SK-N-SH treated with all-trans-retinoic acid at 6 μM for 48 hours (cell line): ENCODE data around the gene USHBP1.

Experiments
- ARNTL ChIP-seq: fragments of 450-650 bp; formaldehyde crosslinking; IDR thresholded peaks from 2 replicates; pipeline ENCODE4 v1.5.0; 2020; ENCODE audit warnings: low read depth, mild to moderate bottlenecking, moderate library complexity, borderline replicate concordance
- ESRRG ChIP-seq: fragments of 250-450 bp; sonication (Bioruptor Pico); IDR thresholded peaks from 2 replicates; pipeline ENCODE4 v1.6.1; 2021; ENCODE audit warnings: mild to moderate bottlenecking
- OSR1 ChIP-seq: fragments of 250-450 bp; sonication (Bioruptor Pico); IDR thresholded peaks from 2 replicates; pipeline ENCODE4 v1.8.0; 2022; ENCODE audit warnings: moderate library complexity, mild to moderate bottlenecking, inconsistent platforms
- TCF4 ChIP-seq: fragments of 250-450 bp; sonication (Bioruptor Pico); IDR thresholded peaks from 2 replicates; pipeline ENCODE4 v1.8.0; 2021; ENCODE audit warnings: mild to moderate bottlenecking, moderate library complexity, borderline replicate concordance
- TSHZ2 ChIP-seq: fragments of 250-450 bp; sonication (Bioruptor Pico); IDR thresholded peaks from 2 replicates; pipeline ENCODE4 v1.5.0; 2020; ENCODE audit warnings: mild to moderate bottlenecking, moderate library complexity
- ZC3H10 ChIP-seq: fragments of 250-450 bp; sonication (Bioruptor Pico); IDR thresholded peaks from 2 replicates; pipeline ENCODE4 v1.5.1; 2021; ENCODE audit warnings: mild to moderate bottlenecking, moderate library complexity
- ZFP3 ChIP-seq: fragments of 250-450 bp; sonication (Bioruptor Pico); IDR thresholded peaks from 2 replicates; pipeline ENCODE4 v1.5.0; 2020; ENCODE audit warnings: mild to moderate bottlenecking, moderate library complexity
- ZFP30 ChIP-seq: fragments of 450-650 bp; formaldehyde crosslinking; IDR thresholded peaks from 2 replicates; pipeline ENCODE4 v1.5.0; 2022; ENCODE audit warnings: mild to moderate bottlenecking, moderate library complexity
- ZNF565 ChIP-seq: fragments of 450-650 bp; formaldehyde crosslinking; conservative IDR thresholded peaks from 2 replicates; pipeline ENCODE4 v1.5.0; 2020; ENCODE audit warnings: low read depth, mild to moderate bottlenecking, moderate library complexity
- TF ChIP-seq, protein P1 (sequence below): fragments of 250-450 bp; sonication (Bioruptor Pico); IDR thresholded peaks from 2 replicates; pipeline ENCODE4 v1.8.0; 2021; ENCODE audit warnings: low read depth, mild to moderate bottlenecking, moderate library complexity, borderline replicate concordance

DNA sequence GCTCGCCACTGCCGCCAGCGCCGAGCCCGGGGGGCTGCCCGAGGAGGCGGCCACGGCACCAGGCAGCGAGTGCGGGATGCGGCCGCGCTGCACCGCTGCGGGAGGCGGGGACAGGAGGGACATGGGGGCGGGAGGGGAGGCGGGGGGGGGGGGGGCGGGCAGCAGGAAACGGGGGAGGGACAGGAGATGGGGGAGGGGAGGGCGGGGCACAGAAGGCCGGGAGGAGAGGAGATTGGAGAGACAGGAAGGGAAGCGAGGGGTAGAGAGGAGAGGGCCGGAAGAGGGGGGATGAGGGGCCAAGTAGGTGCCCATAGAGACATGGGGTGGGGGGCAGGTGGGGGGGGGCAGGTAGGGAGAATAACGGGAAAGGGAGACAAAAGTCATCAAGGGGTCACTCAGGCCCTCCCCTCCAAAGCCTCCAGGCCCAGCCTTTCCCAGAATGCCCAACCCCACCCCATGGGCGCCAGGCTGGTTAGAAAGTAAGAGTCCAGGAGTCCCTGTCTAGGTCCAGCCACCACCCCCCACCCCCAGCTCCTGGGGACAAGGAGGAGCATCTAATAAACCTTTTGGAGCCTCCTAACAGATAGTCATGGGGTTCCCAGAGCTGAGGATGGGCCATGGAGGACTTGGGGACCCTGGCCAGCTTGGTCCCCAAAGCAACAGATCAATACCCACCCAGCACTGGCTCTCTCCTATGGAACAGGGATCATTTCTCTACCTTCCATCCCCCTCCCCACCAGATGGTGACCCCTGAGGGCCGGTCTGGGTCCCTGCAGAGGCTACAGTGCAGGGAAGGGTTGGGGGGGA is 28.4 kb downstream of the USHBP1 start:
- TF ChIP-seq, protein P1, sequence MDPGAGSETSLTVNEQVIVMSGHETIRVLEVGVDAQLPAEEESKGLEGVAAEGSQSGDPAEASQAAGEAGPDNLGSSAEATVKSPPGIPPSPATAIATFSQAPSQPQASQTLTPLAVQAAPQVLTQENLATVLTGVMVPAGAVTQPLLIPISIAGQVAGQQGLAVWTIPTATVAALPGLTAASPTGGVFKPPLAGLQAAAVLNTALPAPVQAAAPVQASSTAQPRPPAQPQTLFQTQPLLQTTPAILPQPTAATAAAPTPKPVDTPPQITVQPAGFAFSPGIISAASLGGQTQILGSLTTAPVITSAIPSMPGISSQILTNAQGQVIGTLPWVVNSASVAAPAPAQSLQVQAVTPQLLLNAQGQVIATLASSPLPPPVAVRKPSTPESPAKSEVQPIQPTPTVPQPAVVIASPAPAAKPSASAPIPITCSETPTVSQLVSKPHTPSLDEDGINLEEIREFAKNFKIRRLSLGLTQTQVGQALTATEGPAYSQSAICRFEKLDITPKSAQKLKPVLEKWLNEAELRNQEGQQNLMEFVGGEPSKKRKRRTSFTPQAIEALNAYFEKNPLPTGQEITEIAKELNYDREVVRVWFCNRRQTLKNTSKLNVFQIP (CRISPR knock-in tag) = no peak
- TF ChIP-seq ZC3H10 (CRISPR knock-in tag) = no peak
- TF ChIP-seq ZFP3 = no peak
- no peak for TF ChIP-seq OSR1 (CRISPR knock-in tag)
- TF ChIP-seq ESRRG = no peak
- no peak for TF ChIP-seq ARNTL (CRISPR knock-in tag)
- no peak for TF ChIP-seq ZNF565 (CRISPR knock-in tag)
- TF ChIP-seq ZFP30 (CRISPR knock-in tag) = no peak
- no peak for TF ChIP-seq TCF4 (CRISPR knock-in tag)
- no peak for TF ChIP-seq TSHZ2 (CRISPR knock-in tag)
